Ammon's horn (tissue), 1 donor: ENCODE results near the gene PRKG1.

Source experiments
- DNase-seq: peaks from one replicate; pipeline ENCODE4 v3.0.0-alpha.2; 2016; ENCODE audit warnings: low spot score

The PRKG1 gene

GRCh38 chr10:51074238-51075028 is at the start of gene PRKG1:
TSS of gene PRKG1 (plus strand) at chr10:51074487.
- DNase-seq, result peak; percentile 74

GRCh38 chr10:51028420-51028819 is 45.9 kb upstream of the PRKG1 start:
- DNase-seq, result no peak

- no peak for DNase-seq
Measured at GRCh38 chr10:51029172-51029641, 45.1 kb upstream of the PRKG1 start.

GRCh38 chr10:51030480-51030879 is 43.8 kb upstream of the PRKG1 start:
- no peak for DNase-seq

GRCh38 chr10:51031950-51032349 is 42.3 kb upstream of the PRKG1 start:
- DNase-seq, result no peak

- DNase-seq, result no peak
Measured at GRCh38 chr10:51034769-51035168, 39.5 kb upstream of the PRKG1 start.

- DNase-seq, result no peak
Measured at GRCh38 chr10:51035344-51035743, 38.9 kb upstream of the PRKG1 start.

- DNase-seq, result no peak
Measured at GRCh38 chr10:51045871-51046270, 28.4 kb upstream of the PRKG1 start.

- no peak for DNase-seq
Measured at GRCh38 chr10:51046654-51047053, 27.6 kb upstream of the PRKG1 start.

GRCh38 chr10:51047857-51048256 is 26.4 kb upstream of the PRKG1 start:
- no peak for DNase-seq

- DNase-seq, result no peak
Measured at GRCh38 chr10:51048792-51049191, 25.5 kb upstream of the PRKG1 start.

- no peak for DNase-seq
Measured at GRCh38 chr10:51052163-51052562, 22.1 kb upstream of the PRKG1 start.

- DNase-seq, result no peak
Measured at GRCh38 chr10:51057925-51058324, 16.4 kb upstream of the PRKG1 start.

GRCh38 chr10:51063166-51063565 is 11.1 kb upstream of the PRKG1 start:
- no peak for DNase-seq

GRCh38 chr10:51063659-51064535 is 10.4 kb upstream of the PRKG1 start:
- peak; percentile 51 for DNase-seq

GRCh38 chr10:51066231-51066630 is 8.1 kb upstream of the PRKG1 start:
- DNase-seq, result no peak

- DNase-seq, result no peak
Measured at GRCh38 chr10:51072210-51072609, 2.1 kb upstream of the PRKG1 start.

- DNase-seq, result no peak
Measured at GRCh38 chr10:51072921-51073434, 1.3 kb upstream of the PRKG1 start.

GRCh38 chr10:51073453-51074237 is 642 bp upstream of the PRKG1 start:
- DNase-seq, result peak; percentile 30

- DNase-seq, result no peak
Measured at GRCh38 chr10:51075043-51075872, 971 bp downstream of the PRKG1 start.

- DNase-seq, result no peak
Measured at GRCh38 chr10:51075873-51076229, 1.6 kb downstream of the PRKG1 start.
